Stomach (tissue), 4 donors: Measurements from ENCODE around the gene KIRREL3.

ENCODE experiments used
- CTCF ChIP-seq, 7 experiments: fragments of 450-650 bp in 4 of 7; fragments of 200-600 bp in 3 of 7; sonication (generic) in 3 of 7; IDR thresholded peaks; one replicate each; pipeline ENCODE4 v1.5.1; 2016 to 2019; ENCODE audit warnings: antibody characterized with exemption in 7 of 7, control low read depth in 2 of 7, mild to moderate bottlenecking in 1 of 7
- EP300 ChIP-seq: sonication (generic); formaldehyde crosslinking; IDR thresholded peaks from one replicate; pipeline ENCODE4 v1.6.1; 2017; ENCODE audit warnings: antibody characterized with exemption
- POLR2AphosphoS5 ChIP-seq, 3 donors: sonication (generic); formaldehyde crosslinking; IDR thresholded peaks; one replicate each; pipeline ENCODE4 v1.6.1; 2016; ENCODE audit warnings: antibody characterized with exemption in 3 of 3

- TF ChIP-seq CTCF (IDR thresholded peaks at IDR 0.05) (no peak), EP300 (no peak), POLR2AphosphoS5 (IDR thresholded peaks at IDR 0.05) (no peak)
Measured at GRCh38 chr11:126484266-126484665, 516.3 kb downstream of the KIRREL3 start.
